WTC11 (cell line): ENCODE measurements around the gene UQCC2.

ENCODE experiments used
- ATF1 ChIP-seq: sonication (generic); formaldehyde crosslinking; IDR thresholded peaks from 2 replicates; pipeline ENCODE4 v1.8.1; 2023; ENCODE audit warnings: mild to moderate bottlenecking, moderate library complexity, missing genetic modification reagents
- CBFB ChIP-seq: sonication (generic); formaldehyde crosslinking; IDR thresholded peaks from 2 replicates; pipeline ENCODE4 v1.8.1; 2022; ENCODE audit warnings: mild to moderate bottlenecking, low read depth, missing genetic modification reagents
- CTCF ChIP-seq: fragments of 200-600 bp; IDR thresholded peaks from 2 replicates; pipeline ENCODE4 v1.8.0; 2022; ENCODE audit warnings: antibody characterized with exemption
- E2F1 ChIP-seq: sonication (generic); formaldehyde crosslinking; IDR thresholded peaks from 2 replicates; pipeline ENCODE4 v1.8.0; 2022; ENCODE audit warnings: mild to moderate bottlenecking, missing genetic modification reagents
- ELF4 ChIP-seq: sonication (generic); formaldehyde crosslinking; IDR thresholded peaks from 2 replicates; pipeline ENCODE4 v1.8.1; 2022; ENCODE audit warnings: low read depth, mild to moderate bottlenecking, moderate library complexity, missing genetic modification reagents
- NR1H2 ChIP-seq: sonication (generic); formaldehyde crosslinking; IDR thresholded peaks from 2 replicates; pipeline ENCODE4 v1.9.0; 2021; ENCODE audit warnings: mild to moderate bottlenecking, moderate library complexity, missing genetic modification reagents
- SP1 ChIP-seq: sonication (generic); formaldehyde crosslinking; conservative IDR thresholded peaks from 2 replicates; pipeline ENCODE4 v1.8.1; 2022; ENCODE audit warnings: missing genetic modification reagents
- TCF7 ChIP-seq: sonication (generic); formaldehyde crosslinking; IDR thresholded peaks from 2 replicates; pipeline ENCODE4 v1.8.0; 2022; ENCODE audit warnings: mild to moderate bottlenecking, low read depth, missing genetic modification reagents, moderate library complexity
- USF2 ChIP-seq: sonication (generic); formaldehyde crosslinking; IDR thresholded peaks from 2 replicates; pipeline ENCODE4 v1.8.1; 2023; ENCODE audit warnings: mild to moderate bottlenecking, missing genetic modification reagents, moderate library complexity
- ZNF416 ChIP-seq: fragments of 250-450 bp; sonication (Bioruptor Pico); IDR thresholded peaks from 2 replicates; pipeline ENCODE4 v1.9.0; 2021; ENCODE audit warnings: mild to moderate bottlenecking, inconsistent platforms
- TF ChIP-seq, protein P1 (sequence below): fragments of 250-450 bp; sonication (Bioruptor Pico); IDR thresholded peaks from 2 replicates; pipeline ENCODE4 v1.9.0; 2021; ENCODE audit warnings: mild to moderate bottlenecking
- TF ChIP-seq, protein P2 (sequence below): sonication (generic); formaldehyde crosslinking; IDR thresholded peaks from 2 replicates; pipeline ENCODE4 v1.8.0; 2022; ENCODE audit warnings: missing genetic modification reagents
- TF ChIP-seq, protein P3 (sequence below): sonication (generic); formaldehyde crosslinking; IDR thresholded peaks from 2 replicates; pipeline ENCODE4 v1.8.1; 2023; ENCODE audit warnings: mild to moderate bottlenecking, moderate library complexity, missing genetic modification reagents
- TF ChIP-seq, protein P4 (sequence below): sonication (generic); formaldehyde crosslinking; IDR thresholded peaks from 2 replicates; pipeline ENCODE4 v1.8.0; 2022; ENCODE audit warnings: mild to moderate bottlenecking, missing genetic modification reagents

GRCh38 chr6:33675968-33676367 lies 35.5 kb downstream of the UQCC2 start:
- TF ChIP-seq ELF4 (CRISPR knock-in tag) (no peak), CTCF (no peak), NR1H2 (no peak), E2F1 (no peak), USF2 (CRISPR knock-in tag) (no peak), CBFB (no peak), ATF1 (CRISPR knock-in tag) (no peak), SP1 (CRISPR knock-in tag) (no peak), TCF7 (CRISPR knock-in tag) (no peak), ZNF416 (CRISPR knock-in tag) (no peak)
- TF ChIP-seq, protein P1, sequence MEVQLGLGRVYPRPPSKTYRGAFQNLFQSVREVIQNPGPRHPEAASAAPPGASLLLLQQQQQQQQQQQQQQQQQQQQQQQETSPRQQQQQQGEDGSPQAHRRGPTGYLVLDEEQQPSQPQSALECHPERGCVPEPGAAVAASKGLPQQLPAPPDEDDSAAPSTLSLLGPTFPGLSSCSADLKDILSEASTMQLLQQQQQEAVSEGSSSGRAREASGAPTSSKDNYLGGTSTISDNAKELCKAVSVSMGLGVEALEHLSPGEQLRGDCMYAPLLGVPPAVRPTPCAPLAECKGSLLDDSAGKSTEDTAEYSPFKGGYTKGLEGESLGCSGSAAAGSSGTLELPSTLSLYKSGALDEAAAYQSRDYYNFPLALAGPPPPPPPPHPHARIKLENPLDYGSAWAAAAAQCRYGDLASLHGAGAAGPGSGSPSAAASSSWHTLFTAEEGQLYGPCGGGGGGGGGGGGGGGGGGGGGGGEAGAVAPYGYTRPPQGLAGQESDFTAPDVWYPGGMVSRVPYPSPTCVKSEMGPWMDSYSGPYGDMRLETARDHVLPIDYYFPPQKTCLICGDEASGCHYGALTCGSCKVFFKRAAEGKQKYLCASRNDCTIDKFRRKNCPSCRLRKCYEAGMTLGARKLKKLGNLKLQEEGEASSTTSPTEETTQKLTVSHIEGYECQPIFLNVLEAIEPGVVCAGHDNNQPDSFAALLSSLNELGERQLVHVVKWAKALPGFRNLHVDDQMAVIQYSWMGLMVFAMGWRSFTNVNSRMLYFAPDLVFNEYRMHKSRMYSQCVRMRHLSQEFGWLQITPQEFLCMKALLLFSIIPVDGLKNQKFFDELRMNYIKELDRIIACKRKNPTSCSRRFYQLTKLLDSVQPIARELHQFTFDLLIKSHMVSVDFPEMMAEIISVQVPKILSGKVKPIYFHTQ (CRISPR knock-in tag) = no peak
- TF ChIP-seq, protein P2, sequence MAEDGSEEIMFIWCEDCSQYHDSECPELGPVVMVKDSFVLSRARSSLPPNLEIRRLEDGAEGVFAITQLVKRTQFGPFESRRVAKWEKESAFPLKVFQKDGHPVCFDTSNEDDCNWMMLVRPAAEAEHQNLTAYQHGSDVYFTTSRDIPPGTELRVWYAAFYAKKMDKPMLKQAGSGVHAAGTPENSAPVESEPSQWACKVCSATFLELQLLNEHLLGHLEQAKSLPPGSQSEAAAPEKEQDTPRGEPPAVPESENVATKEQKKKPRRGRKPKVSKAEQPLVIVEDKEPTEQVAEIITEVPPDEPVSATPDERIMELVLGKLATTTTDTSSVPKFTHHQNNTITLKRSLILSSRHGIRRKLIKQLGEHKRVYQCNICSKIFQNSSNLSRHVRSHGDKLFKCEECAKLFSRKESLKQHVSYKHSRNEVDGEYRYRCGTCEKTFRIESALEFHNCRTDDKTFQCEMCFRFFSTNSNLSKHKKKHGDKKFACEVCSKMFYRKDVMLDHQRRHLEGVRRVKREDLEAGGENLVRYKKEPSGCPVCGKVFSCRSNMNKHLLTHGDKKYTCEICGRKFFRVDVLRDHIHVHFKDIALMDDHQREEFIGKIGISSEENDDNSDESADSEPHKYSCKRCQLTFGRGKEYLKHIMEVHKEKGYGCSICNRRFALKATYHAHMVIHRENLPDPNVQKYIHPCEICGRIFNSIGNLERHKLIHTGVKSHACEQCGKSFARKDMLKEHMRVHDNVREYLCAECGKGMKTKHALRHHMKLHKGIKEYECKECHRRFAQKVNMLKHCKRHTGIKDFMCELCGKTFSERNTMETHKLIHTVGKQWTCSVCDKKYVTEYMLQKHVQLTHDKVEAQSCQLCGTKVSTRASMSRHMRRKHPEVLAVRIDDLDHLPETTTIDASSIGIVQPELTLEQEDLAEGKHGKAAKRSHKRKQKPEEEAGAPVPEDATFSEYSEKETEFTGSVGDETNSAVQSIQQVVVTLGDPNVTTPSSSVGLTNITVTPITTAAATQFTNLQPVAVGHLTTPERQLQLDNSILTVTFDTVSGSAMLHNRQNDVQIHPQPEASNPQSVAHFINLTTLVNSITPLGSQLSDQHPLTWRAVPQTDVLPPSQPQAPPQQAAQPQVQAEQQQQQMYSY = no peak
- TF ChIP-seq, protein P3, sequence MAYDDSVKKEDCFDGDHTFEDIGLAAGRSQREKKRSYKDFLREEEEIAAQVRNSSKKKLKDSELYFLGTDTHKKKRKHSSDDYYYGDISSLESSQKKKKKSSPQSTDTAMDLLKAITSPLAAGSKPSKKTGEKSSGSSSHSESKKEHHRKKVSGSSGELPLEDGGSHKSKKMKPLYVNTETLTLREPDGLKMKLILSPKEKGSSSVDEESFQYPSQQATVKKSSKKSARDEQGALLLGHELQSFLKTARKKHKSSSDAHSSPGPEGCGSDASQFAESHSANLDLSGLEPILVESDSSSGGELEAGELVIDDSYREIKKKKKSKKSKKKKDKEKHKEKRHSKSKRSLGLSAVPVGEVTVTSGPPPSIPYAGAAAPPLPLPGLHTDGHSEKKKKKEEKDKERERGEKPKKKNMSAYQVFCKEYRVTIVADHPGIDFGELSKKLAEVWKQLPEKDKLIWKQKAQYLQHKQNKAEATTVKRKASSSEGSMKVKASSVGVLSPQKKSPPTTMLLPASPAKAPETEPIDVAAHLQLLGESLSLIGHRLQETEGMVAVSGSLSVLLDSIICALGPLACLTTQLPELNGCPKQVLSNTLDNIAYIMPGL = no peak
- TF ChIP-seq, protein P4, sequence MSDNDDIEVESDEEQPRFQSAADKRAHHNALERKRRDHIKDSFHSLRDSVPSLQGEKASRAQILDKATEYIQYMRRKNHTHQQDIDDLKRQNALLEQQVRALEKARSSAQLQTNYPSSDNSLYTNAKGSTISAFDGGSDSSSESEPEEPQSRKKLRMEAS (CRISPR knock-in tag) = no peak
